ENCODE data around the gene NCOA6.
"Not testable (repeated sequence)": the region's sequence is repeated elsewhere in the genome, so short reads cannot be mapped to it uniquely, and the experiment has no call there.

The NCOA6 gene

GRCh38 chr20:34773726-34774125 is 51.7 kb downstream of the NCOA6 start:
- no peak for DNase-seq

- no peak for DNase-seq
These were observed 53.0 kb downstream of the NCOA6 start for GRCh38 chr20:34772437-34772836.

- DNase-seq, result no peak
These were observed 53.8 kb downstream of the NCOA6 start for GRCh38 chr20:34771680-34772081.

- DNase-seq, result no peak
These were observed 57.4 kb downstream of the NCOA6 start for GRCh38 chr20:34768096-34768495.

GRCh38 chr20:34762031-34762555 is 63.4 kb downstream of the NCOA6 start:
- no peak for DNase-seq

GRCh38 chr20:34755367-34755766 is 70.1 kb downstream of the NCOA6 start:
- DNase-seq, result no peak

GRCh38 chr20:34754611-34755010 is 70.8 kb downstream of the NCOA6 start:
- DNase-seq, result no peak

- no peak for DNase-seq
These were observed 71.6 kb downstream of the NCOA6 start for GRCh38 chr20:34753706-34754461.

GRCh38 chr20:34751453-34751852 is 74.0 kb downstream of the NCOA6 start:
- no peak for DNase-seq

- no peak for DNase-seq
These were observed 75.0 kb downstream of the NCOA6 start for GRCh38 chr20:34750484-34750883.

- DNase-seq, result no peak
These were observed 76.7 kb downstream of the NCOA6 start for GRCh38 chr20:34748709-34749108.

- no peak for DNase-seq
These were observed 78.0 kb downstream of the NCOA6 start for GRCh38 chr20:34747479-34747878.

GRCh38 chr20:34746674-34747073 is 78.8 kb downstream of the NCOA6 start:
- DNase-seq, result no peak

GRCh38 chr20:34744847-34745246 is 80.6 kb downstream of the NCOA6 start:
- DNase-seq, result no peak

GRCh38 chr20:34744340-34744739 is 81.1 kb downstream of the NCOA6 start:
- no peak for DNase-seq

- DNase-seq, result no peak
These were observed 82.4 kb downstream of the NCOA6 start for GRCh38 chr20:34743039-34743438.

- no peak for DNase-seq
These were observed 89.2 kb downstream of the NCOA6 start for GRCh38 chr20:34736106-34736735.

GRCh38 chr20:34732523-34732922 is 92.9 kb downstream of the NCOA6 start:
- DNase-seq, result no peak

- no peak for DNase-seq
These were observed 96.0 kb downstream of the NCOA6 start for GRCh38 chr20:34729416-34729815.

GRCh38 chr20:34724172-34724571 is 101.3 kb downstream of the NCOA6 start:
- DNase-seq, result no peak

- not testable (repeated sequence) for DNase-seq
These were observed 102.9 kb downstream of the NCOA6 start for GRCh38 chr20:34722560-34722959.

GRCh38 chr20:34720266-34720665 is 105.2 kb downstream of the NCOA6 start:
- DNase-seq, result no peak

- not testable (repeated sequence) for DNase-seq
These were observed 106.0 kb downstream of the NCOA6 start for GRCh38 chr20:34719242-34720017.
